Lower leg skin (tissue), 4 donors: Measurements from ENCODE around the gene MCTP1. TPM values are rescaled to one million over a fixed set of nuclear protein-coding genes. Genes with fewer than 3 reads are reported as not detected.
"Not testable (repeated sequence)": the region's sequence is repeated elsewhere in the genome, so short reads cannot be mapped to it uniquely, and the experiment has no call there.

ENCODE experiments used
- DNase-seq, 2 donors: peaks; one replicate each; pipeline ENCODE4 v3.0.0-alpha.2; 2019; ENCODE audit warnings: low spot score in 2 of 2
- H3K4me3 ChIP-seq: fragments of 200-600 bp; sonication (generic); 2 replicates; pipeline ENCODE4 v1.5.1; 2017; ENCODE audit warnings: mild to moderate bottlenecking, low read depth; ENCODE audit not compliant: poor library complexity, severe bottlenecking
- POLR2A ChIP-seq, 2 donors: fragments of 450-650 bp; IDR thresholded peaks; one replicate each; pipeline ENCODE4 v1.6.1; 2016 to 2017; ENCODE audit warnings: antibody characterized with exemption in 2 of 2, mild to moderate bottlenecking in 1 of 2, moderate library complexity in 1 of 2
- WGBS, 2 donors: methylation state at CpG; one replicate each; pipeline ENCODE4 v1.1.5; 2018; 5-methylcytosine and 5-hydroxymethylcytosine counted together
- intact Hi-C: fragments of 100-400 bp; cut with DNase I; formaldehyde crosslinking; loops from one replicate; pipeline ENCODE4 v1.15.0; 2023; ENCODE audit warnings: low total_unique reads
- total RNA-seq, 4 donors: library from RNA; depleted of rRNA; stranded (reverse); fragments of >200 nt; gene quantifications; one replicate each; pipeline ENCODE4 v1.1.0, GENCODE V29; 2016
- TF ChIP-seq, protein P1 (sequence below), 3 donors: fragments of 450-650 bp; IDR thresholded peaks; one replicate each; pipeline ENCODE4 v1.5.1; 2016; ENCODE audit warnings: antibody characterized with exemption in 3 of 3, mild to moderate bottlenecking in 3 of 3, moderate library complexity in 2 of 3

The MCTP1 gene
- total RNA-seq, 4 donors from 2014 or later = 6.3 to 36.5 (median 9.8) TPM

DNA sequence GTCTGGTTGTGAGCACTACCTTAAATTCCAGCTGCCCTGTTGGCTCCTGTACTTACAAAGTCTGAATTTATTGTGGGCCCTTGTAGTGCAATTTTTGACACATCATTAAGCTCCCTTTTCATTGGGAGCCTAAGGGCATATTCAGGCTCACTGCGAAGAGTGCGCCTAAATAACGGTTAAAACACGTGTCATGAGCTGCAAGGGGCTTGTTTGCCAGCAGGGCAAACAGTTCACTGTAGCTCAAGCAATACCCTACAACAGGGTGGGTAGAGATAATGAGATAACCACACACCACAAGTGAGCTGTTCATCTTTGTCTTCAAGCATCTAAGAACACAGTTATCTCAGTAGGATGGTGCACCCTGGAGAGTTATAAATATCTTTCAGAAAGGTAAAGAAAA, 452.2 kb downstream of the MCTP1 start:
- DNase-seq = no peak
- WGBS, 2 donors = 49 to 54% methylated on average over 4 of the region's 4 CpGs
- intact Hi-C loops = no loop called here
- no peak for TF ChIP-seq POLR2A (IDR thresholded peaks at IDR 0.05)
- TF ChIP-seq, protein P1, sequence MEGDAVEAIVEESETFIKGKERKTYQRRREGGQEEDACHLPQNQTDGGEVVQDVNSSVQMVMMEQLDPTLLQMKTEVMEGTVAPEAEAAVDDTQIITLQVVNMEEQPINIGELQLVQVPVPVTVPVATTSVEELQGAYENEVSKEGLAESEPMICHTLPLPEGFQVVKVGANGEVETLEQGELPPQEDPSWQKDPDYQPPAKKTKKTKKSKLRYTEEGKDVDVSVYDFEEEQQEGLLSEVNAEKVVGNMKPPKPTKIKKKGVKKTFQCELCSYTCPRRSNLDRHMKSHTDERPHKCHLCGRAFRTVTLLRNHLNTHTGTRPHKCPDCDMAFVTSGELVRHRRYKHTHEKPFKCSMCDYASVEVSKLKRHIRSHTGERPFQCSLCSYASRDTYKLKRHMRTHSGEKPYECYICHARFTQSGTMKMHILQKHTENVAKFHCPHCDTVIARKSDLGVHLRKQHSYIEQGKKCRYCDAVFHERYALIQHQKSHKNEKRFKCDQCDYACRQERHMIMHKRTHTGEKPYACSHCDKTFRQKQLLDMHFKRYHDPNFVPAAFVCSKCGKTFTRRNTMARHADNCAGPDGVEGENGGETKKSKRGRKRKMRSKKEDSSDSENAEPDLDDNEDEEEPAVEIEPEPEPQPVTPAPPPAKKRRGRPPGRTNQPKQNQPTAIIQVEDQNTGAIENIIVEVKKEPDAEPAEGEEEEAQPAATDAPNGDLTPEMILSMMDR (IDR thresholded peaks at IDR 0.05) = no peak
- no peak overlapping the region for H3K4me3 ChIP-seq

DNA sequence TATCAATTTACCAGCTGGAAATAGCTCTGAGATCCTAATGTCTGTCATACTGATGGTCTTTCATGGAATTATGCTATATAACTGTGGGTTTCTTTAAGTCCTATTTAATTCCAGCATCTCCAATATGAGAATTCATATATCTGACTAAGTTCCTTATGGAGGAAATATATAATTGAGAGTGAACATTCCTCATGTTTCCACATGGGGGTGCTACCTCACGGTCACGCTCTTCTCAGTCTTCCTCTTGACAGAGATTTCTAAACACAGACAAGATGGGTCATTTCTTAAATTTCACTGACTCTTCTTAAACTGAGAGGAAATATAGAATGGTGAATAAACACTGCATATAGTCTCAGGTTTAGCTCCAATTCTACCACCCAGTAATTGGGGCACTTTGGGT, 454.4 kb downstream of the MCTP1 start:
- 40 to 43% methylated on average over 2 of the region's 2 CpGs for whole genome bisulfite sequencing, 2 donors
- H3K4me3 ChIP-seq = no peak overlapping the region
- intact Hi-C loops = no loop called here
- TF ChIP-seq, protein P1 (IDR thresholded peaks at IDR 0.05) = no peak
- TF ChIP-seq POLR2A (IDR thresholded peaks at IDR 0.05) = no peak
- no peak for DNase-seq

DNA sequence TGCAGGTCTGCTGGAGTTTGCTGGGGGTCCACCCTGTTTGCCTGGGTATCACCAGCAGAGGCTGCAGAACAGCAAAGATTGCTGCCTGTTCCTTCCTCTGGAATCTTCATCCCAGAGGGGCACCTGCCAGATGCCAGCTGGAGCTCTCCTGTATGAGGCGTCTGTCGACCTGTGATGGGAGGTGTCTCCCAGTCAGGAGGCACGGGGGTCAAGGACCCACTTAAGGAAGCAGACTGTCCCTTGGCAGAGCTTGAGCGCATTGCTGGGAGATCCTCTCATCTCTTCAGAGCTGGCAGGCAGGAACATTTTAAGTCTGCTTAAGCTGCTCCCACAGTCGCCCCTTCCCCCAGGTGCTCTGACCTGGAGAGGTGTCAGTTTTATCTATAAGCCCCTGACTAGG, 456.7 kb downstream of the MCTP1 start:
- H3K4me3 ChIP-seq, DNase-seq, intact Hi-C loops: not testable (repeated sequence)
- 92 to 93% methylated on average over 3 to 5 of the region's 5 CpGs for WGBS, 2 donors

DNA sequence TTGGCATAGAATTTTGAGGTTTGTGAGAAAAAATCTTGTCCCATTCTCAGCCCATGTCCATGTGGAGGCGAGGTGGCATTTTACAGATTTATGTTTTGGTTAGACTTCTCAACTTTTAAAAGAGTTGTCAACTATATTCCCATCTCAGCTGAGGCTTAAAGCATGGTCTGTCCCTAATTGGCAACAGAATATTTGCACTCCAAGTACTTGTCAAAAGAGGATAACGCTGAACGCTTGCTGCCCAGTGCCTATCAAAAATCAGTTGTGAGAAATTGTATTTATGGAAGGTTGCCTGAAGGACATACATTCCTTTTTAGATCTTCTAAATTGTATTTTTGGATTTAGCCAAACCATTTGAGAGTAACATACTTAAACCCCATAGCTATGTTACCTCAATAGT, 464.4 kb downstream of the MCTP1 start:
- WGBS, 2 donors = 86 to 87% methylated on average over 3 of the region's 3 CpGs
- DNase-seq = no peak
- intact Hi-C loops = no loop called here
- TF ChIP-seq POLR2A (IDR thresholded peaks at IDR 0.05) = no peak
- TF ChIP-seq, protein P1 (IDR thresholded peaks at IDR 0.05) = no peak
- H3K4me3 ChIP-seq = no peak overlapping the region

DNA sequence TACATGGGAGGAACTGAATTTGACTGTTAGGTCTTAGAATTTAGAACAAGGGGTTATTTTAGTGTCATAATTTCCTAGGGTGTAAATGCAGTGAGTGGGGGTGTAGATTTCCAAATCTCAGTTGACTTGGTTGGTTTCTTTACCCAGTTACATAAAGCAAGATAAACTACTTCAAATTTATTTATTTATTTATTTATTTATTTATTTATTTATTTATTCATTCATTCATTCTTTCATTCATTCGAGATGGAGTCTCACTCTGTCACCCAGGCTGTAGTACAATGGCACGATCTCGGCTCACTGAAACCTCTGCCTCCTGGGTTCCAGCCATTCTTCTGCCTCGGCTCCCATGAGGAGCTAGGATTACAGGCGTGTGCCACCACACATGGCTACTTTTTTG, 466.0 kb downstream of the MCTP1 start:
- H3K4me3 ChIP-seq = no peak overlapping the region
- WGBS, 2 donors = 74 to 78% methylated on average over 5 of the region's 5 CpGs
- TF ChIP-seq, protein P1 (IDR thresholded peaks at IDR 0.05) = no peak
- no peak for TF ChIP-seq POLR2A (IDR thresholded peaks at IDR 0.05)
- DNase-seq = no peak
- intact Hi-C loops = no loop called here

DNA sequence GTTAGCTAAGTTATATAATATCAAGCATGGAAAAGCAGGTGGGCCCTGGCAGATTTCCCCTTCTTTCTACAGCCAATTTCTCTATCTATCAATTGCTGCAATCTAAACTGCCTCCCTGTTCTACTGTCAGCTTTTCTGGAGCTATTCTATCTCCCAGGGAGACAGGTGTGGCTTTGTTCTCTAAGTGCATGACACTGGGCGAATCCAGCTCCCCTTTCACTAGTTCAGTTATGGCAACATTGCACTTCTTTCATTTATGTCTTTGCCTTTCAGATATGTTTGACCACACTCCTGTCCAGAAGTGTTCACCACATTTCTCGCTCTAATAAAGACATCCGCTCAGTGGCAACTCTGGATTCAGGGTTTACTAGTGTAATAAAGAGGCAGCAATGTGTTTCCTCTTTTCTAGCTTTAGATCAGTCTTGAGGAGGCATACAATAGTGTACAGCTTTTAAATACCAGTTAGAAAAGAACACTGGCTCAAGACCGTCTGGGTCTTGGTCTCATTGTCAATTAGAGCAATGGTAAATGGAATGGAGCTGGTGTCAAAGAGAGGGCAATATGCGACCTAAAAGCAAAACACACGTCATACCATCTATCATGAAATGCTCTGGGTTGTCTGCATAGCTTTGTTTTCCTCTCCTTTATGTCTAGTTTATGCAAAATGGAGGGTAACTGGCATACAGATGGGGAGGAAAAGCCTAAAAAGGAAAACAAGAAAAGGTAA, 469.4 kb downstream of the MCTP1 start:
- intact Hi-C loops = no loop called here
- no peak for TF ChIP-seq POLR2A (IDR thresholded peaks at IDR 0.05)
- TF ChIP-seq, protein P1 (IDR thresholded peaks at IDR 0.05) = no peak
- H3K4me3 ChIP-seq = no peak overlapping the region
- WGBS, 2 donors = 73 to 80% methylated on average over 6 of the region's 6 CpGs
- DNase-seq = no peak
